K562 (cell line): ENCODE measurements around the gene SEMA4G. TPM values are rescaled to one million over a fixed set of nuclear protein-coding genes. Genes with fewer than 3 reads are reported as not detected.

Source experiments
- ATAC-seq: fragments of 200-7000 bp; cut with Tn5 transposase; 3 replicates; pipeline ENCODE4 v1.9.1; 2020; ENCODE audit warnings: moderate library complexity
- BruUV-seq: library from RNA; stranded (reverse); fragments of 400-500 nt; replicated peaks from 2 replicates; lab custom pipeline; 2021; lab: Mats Ljungman, UMichigan
- CTCF ChIA-PET: fragments of 300-600 bp; formaldehyde crosslinking; extraction: SDS; loops from one replicate; lab custom pipeline; 2021; ENCODE audit warnings: low intra/inter-chr PET ratio; lab: Yijun Ruan, JAX
- POLR2A ChIA-PET: fragments of 300-600, 350-650 bp; sonication (Branson Sonifier 250); formaldehyde crosslinking; extraction: SDS; loops from one replicate; lab custom pipeline; 2021; ENCODE audit warnings: antibody characterized with exemption, inconsistent platforms; lab: Yijun Ruan, JAX
- DNase-seq, 4 experiments: peaks; one replicate each; pipeline versions ENCODE4 v3.0.0 to v3.0.0-alpha.2; 2011 to 2018; ENCODE audit warnings: low spot score in 3 of 4, mixed read lengths in 3 of 4; ENCODE audit errors: extremely low read depth in 1 of 4
- FAIRE-seq: peaks from 2 replicates; lab custom pipeline; 2011; peaks lifted over from hg19 to GRCh38; lab: Jason Lieb, UNC
- H2AFZ ChIP-seq: 2 replicates; pipeline ENCODE4 v1.6.0; 2011; ENCODE audit warnings: low read depth, low read length, control low read depth, inconsistent platforms
- H3K27ac ChIP-seq: fragments of 200-600 bp; 3 replicates; pipeline ENCODE4 v1.8.0; 2011; ENCODE audit warnings: low read depth, mild to moderate bottlenecking, control low read depth, inconsistent platforms, low read length, moderate library complexity, mixed read lengths; ENCODE audit errors: extremely low read depth
- H3K27me3 ChIP-seq, 2 experiments: fragments of 300-600 bp in 1 of 2; 2 replicates in 1 of 2; 3 replicates in 1 of 2; pipeline versions ENCODE4 v1.6.0 to v1.8.0; 2011; ENCODE audit warnings: inconsistent platforms in 2 of 2, low read length in 2 of 2, mild to moderate bottlenecking in 1 of 2, mixed read lengths in 1 of 2, moderate library complexity in 1 of 2; ENCODE audit not compliant: control insufficient read depth in 2 of 2, insufficient read depth in 2 of 2
- H3K36me3 ChIP-seq: fragments of 300-600 bp; 3 replicates; pipeline ENCODE4 v1.8.0; 2011; ENCODE audit warnings: mild to moderate bottlenecking, low read length, inconsistent platforms; ENCODE audit not compliant: control insufficient read depth, insufficient read depth
- H3K4me1 ChIP-seq, 2 experiments: fragments of 200-600 bp in 1 of 2; replicated peaks in 1 of 2; 2 replicates in 1 of 2; 3 replicates in 1 of 2; pipeline versions ENCODE4 v1.5.1 to v1.8.0; 2011; ENCODE audit warnings: inconsistent platforms in 2 of 2, low read length in 2 of 2, mild to moderate bottlenecking in 1 of 2, mixed read lengths in 1 of 2, moderate library complexity in 1 of 2; ENCODE audit not compliant: control insufficient read depth in 2 of 2, insufficient read depth in 2 of 2
- H3K4me2 ChIP-seq: 2 replicates; pipeline ENCODE4 v1.6.1; 2011; ENCODE audit warnings: low read length, control low read depth, inconsistent platforms, mixed read lengths; ENCODE audit not compliant: insufficient read depth
- H3K4me3 ChIP-seq: fragments of 200-600 bp; sonication (generic), shearing (Covaris generic); 2 replicates; pipeline ENCODE4 v1.5.1; 2016; ENCODE audit warnings: control low read depth, inconsistent platforms
- H3K79me2 ChIP-seq: fragments of 200-600 bp; 3 replicates; pipeline ENCODE4 v1.8.0; 2011; ENCODE audit warnings: low read length, inconsistent platforms; ENCODE audit not compliant: control insufficient read depth, insufficient read depth
- H3K9ac ChIP-seq, 2 experiments: 2 replicates each; pipeline versions ENCODE4 v1.6.0 to v1.6.1; 2011; ENCODE audit warnings: low read depth in 2 of 2, low read length in 2 of 2, control low read depth in 1 of 2, inconsistent platforms in 1 of 2, mild to moderate bottlenecking in 1 of 2, mixed read lengths in 1 of 2; ENCODE audit not compliant: insufficient read depth in 1 of 2
- H3K9me1 ChIP-seq: one replicate; pipeline ENCODE4 v1.6.0; 2011; ENCODE audit warnings: inconsistent platforms, mild to moderate bottlenecking, low read length, moderate library complexity; ENCODE audit not compliant: control insufficient read depth, insufficient read depth
- H3K9me3 ChIP-seq: replicated peaks from 2 replicates; pipeline ENCODE4 v1.5.1; 2011; ENCODE audit warnings: low read depth, low read length, inconsistent platforms; ENCODE audit not compliant: control insufficient read depth, insufficient read depth
- H4K20me1 ChIP-seq: replicated peaks from 2 replicates; pipeline ENCODE4 v1.6.1; 2011; ENCODE audit warnings: low read length, inconsistent platforms, mixed read lengths; ENCODE audit not compliant: control insufficient read depth, insufficient read depth
- NELFE ChIP-seq: IDR thresholded peaks from 2 replicates; pipeline ENCODE4 v1.6.1; 2011; ENCODE audit warnings: mild to moderate bottlenecking; ENCODE audit not compliant: insufficient read depth, insufficient read length
- NR0B1 ChIP-seq: fragments of 450-650 bp; IDR thresholded peaks from one replicate; pipeline ENCODE4 v1.6.1; 2018; ENCODE audit warnings: mild to moderate bottlenecking, moderate library complexity; ENCODE audit not compliant: partially characterized antibody
- POU5F1 ChIP-seq: fragments of 150-350 bp; IDR thresholded peaks from 2 replicates; pipeline ENCODE4 v1.6.1; 2014; ENCODE audit warnings: borderline replicate concordance, low read length, low read depth, mild to moderate bottlenecking; ENCODE audit not compliant: partially characterized antibody
- PURB ChIP-seq: sonication (generic); formaldehyde crosslinking; IDR thresholded peaks from 2 replicates; pipeline ENCODE4 v1.9.0; 2021; ENCODE audit warnings: low read depth, mild to moderate bottlenecking, missing genetic modification reagents
- RCOR1 ChIP-seq, 2 experiments: IDR thresholded peaks; 2 replicates each; pipeline ENCODE4 v1.6.1; 2012; ENCODE audit warnings: low read depth in 2 of 2, low read length in 2 of 2, borderline replicate concordance in 1 of 2, improper control_type of control experiment in 1 of 2
- STAG1 ChIP-seq: sonication (generic); formaldehyde crosslinking; IDR thresholded peaks from 2 replicates; pipeline ENCODE4 v1.5.0; 2020; ENCODE audit warnings: missing genetic modification reagents, borderline replicate concordance
- TBL1XR1 ChIP-seq, 2 experiments: IDR thresholded peaks; 2 replicates each; pipeline ENCODE4 v1.6.1; 2012; ENCODE audit warnings: improper control_type of control experiment in 2 of 2, low read length in 2 of 2, mild to moderate bottlenecking in 1 of 2
- TGIF2 ChIP-seq: sonication (generic); formaldehyde crosslinking; IDR thresholded peaks from 2 replicates; pipeline ENCODE4 v1.8.1; 2022; ENCODE audit warnings: mild to moderate bottlenecking, missing genetic modification reagents, moderate library complexity
- ZKSCAN3 ChIP-seq: fragments of 250-450 bp; sonication (Bioruptor Pico); IDR thresholded peaks from 2 replicates; pipeline ENCODE4 v1.4.0; 2020
- ZNF384 ChIP-seq: IDR thresholded peaks from 2 replicates; pipeline ENCODE4 v1.6.1; 2012; ENCODE audit warnings: low read depth, low read length, improper control_type of control experiment
- ZNF707 ChIP-seq: fragments of 250-450 bp; sonication (Bioruptor Pico); conservative IDR thresholded peaks from 2 replicates; pipeline ENCODE4 v1.8.0; 2022; ENCODE audit warnings: inconsistent platforms, mild to moderate bottlenecking, moderate library complexity
- ZSCAN32 ChIP-seq: fragments of 450-650 bp; formaldehyde crosslinking; IDR thresholded peaks from 2 replicates; pipeline ENCODE4 v1.4.0; 2020; ENCODE audit warnings: mild to moderate bottlenecking, moderate library complexity
- WGBS: fragments of 100-300 bp; shearing (Covaris generic); methylation state at CpG from one replicate; pipeline ENCODE4 v1.1.6; 2016; ENCODE audit warnings: low coverage, mixed read lengths; ENCODE audit not compliant: insufficient coverage; ENCODE audit errors: missing lambda C conversion rate; 5-methylcytosine and 5-hydroxymethylcytosine counted together
- in situ Hi-C: fragments of 300-500 bp; cut with MboI; formaldehyde crosslinking; loops from 4 replicates; pipeline ENCODE4 v1.15.0; 2018; ENCODE audit warnings: inconsistent platforms, mixed read lengths
- intact Hi-C: fragments of 100-400 bp; cut with micrococcal nuclease; formaldehyde crosslinking; loops from 2 replicates; pipeline ENCODE4 v1.14.2; 2022
- polyA plus RNA-seq, 8 experiments: library from polyadenylated mRNA; depleted of rRNA in 4 of 8; stranded (reverse) in 5 of 8; unstranded in 3 of 8; fragments of >200 nt; fragmentation: Nextera tagmentation in 2 of 8; fragmentation: Illumina TruSeq in 1 of 8; extraction: Ambion mirVana in 2 of 8; extraction: Trizol in 1 of 8; gene quantifications; 2 replicates each; pipeline versions ENCODE4 v1.2.1 to v1.2.3, GENCODE V29; 2011 to 2014; ENCODE audit warnings: inconsistent platforms in 1 of 8, missing spikeins in 1 of 8
- total RNA-seq, 7 experiments: library from RNA; depleted of rRNA in 6 of 7; stranded (reverse); fragments of >200 nt in 6 of 7; fragmentation: Illumina TruSeq in 2 of 7; extraction: Trizol in 2 of 7; gene quantifications; 2 replicates each; pipeline versions ENCODE4 v1.2.1 to v1.2.3, GENCODE V29; 2011 to 2021; ENCODE audit warnings: low replicate concordance in 1 of 7
- TF ChIP-seq, protein P1 (sequence below): fragments of 250-450 bp; sonication (Bioruptor Pico); IDR thresholded peaks from 2 replicates; pipeline ENCODE4 v1.8.0; 2022; ENCODE audit warnings: moderate library complexity, mild to moderate bottlenecking, inconsistent platforms

SEMA4G gene
- total and polyA plus RNA-seq, 9 of the 15 experiments (the other 6 are each of a cell fraction or from before 2014, with no cell fraction given): 0.40 to 7.8 (median 1.8) TPM

DNA sequence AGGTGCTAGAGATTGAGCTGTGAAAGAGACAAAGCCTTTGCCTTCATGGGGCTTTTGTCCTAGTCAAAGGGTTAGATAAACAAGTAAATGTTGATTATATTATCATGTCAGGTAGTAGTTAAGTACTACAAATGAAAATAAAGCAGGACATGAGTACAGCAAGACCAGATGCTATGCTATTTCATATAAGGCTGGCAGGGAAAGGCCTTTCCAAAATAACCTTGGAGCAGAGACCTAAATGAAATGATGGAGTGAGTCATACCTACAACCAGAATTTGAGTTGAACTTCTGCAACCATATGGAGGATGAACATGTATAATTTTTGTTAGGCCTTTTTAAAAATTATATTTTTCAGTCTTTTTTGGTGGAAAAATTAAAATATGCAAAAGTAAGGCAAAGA lies 23.6 kb upstream of the SEMA4G start (continued):
- no peak for TF ChIP-seq TBL1XR1 (IDR thresholded peaks at IDR 0.05; ENCODE audit: low read length in 2 of 2)
- TF ChIP-seq PURB (CRISPR knock-in tag): no peak

DNA sequence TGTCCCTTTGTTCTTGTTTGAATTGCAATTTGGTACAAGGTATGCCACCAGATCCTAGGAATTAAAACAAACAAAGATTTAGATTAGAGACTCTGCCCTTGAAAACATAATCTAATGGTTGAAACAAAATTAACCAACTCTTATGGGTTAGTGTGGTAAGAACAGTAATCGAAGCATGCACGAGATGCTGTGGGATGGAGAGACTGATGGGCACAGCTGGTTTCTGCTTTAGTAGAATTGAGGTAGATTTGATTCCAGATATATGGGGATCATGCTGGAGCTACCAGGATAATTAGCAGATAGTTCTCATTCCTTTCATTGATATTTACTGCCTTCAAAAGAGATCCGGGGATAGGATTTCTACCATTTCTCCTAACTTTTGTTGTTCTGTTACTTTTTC lies 20.4 kb upstream of the SEMA4G start:
- H3K4me2 ChIP-seq: no peak overlapping the region
- peaks cover 64% of the 10 kb centered on the region for H3K36me3 ChIP-seq
- no peak for DNase-seq
- no peak overlapping the region for H3K4me3 ChIP-seq
- FAIRE-seq: no peak
- POLR2A ChIA-PET: no interaction called here
- H3K9me3 ChIP-seq: no peaks in the 10 kb centered on the region
- no TSS peak for BruUV-seq
- H3K27ac ChIP-seq: no peak overlapping the region
- intact Hi-C loops (no loop called here), in situ Hi-C loops (no loop called here)
- no peak for TF ChIP-seq STAG1 (CRISPR knock-in tag)
- no peak for TF ChIP-seq ZSCAN32 (CRISPR knock-in tag)
- no peak for TF ChIP-seq NELFE
- no peak for TF ChIP-seq ZKSCAN3 (CRISPR knock-in tag)
- TF ChIP-seq POU5F1: no peak
- no peak for TF ChIP-seq ZNF707 (CRISPR knock-in tag)
- TF ChIP-seq RCOR1 (IDR thresholded peaks at IDR 0.05; ENCODE audit: borderline replicate concordance in 1 of 2, low read depth in 2 of 2, low read length in 2 of 2): no peak
- no peak for TF ChIP-seq ZNF384
- TF ChIP-seq, protein P1, sequence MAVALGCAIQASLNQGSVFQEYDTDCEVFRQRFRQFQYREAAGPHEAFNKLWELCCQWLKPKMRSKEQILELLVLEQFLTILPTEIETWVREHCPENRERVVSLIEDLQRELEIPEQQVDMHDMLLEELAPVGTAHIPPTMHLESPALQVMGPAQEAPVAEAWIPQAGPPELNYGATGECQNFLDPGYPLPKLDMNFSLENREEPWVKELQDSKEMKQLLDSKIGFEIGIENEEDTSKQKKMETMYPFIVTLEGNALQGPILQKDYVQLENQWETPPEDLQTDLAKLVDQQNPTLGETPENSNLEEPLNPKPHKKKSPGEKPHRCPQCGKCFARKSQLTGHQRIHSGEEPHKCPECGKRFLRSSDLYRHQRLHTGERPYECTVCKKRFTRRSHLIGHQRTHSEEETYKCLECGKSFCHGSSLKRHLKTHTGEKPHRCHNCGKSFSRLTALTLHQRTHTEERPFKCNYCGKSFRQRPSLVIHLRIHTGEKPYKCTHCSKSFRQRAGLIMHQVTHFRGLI (CRISPR knock-in tag): no peak
- no peak for TF ChIP-seq NR0B1
- no peak for TF ChIP-seq TGIF2
- 81% methylated on average over 3 of the region's 3 CpGs for WGBS
- H2AFZ ChIP-seq: no peak overlapping the region
- no peaks in the 10 kb centered on the region for H3K9me1 ChIP-seq
- no peaks in the 10 kb centered on the region for H3K4me1 ChIP-seq
- H3K9ac ChIP-seq: no peak overlapping the region
- no peak for ATAC-seq
- no peaks in the 10 kb centered on the region for H3K79me2 ChIP-seq
- no peaks in the 10 kb centered on the region for H3K27me3 ChIP-seq
- CTCF ChIA-PET: no interaction called here
- H4K20me1 ChIP-seq: no peaks in the 10 kb centered on the region
